IMR-90 (cell line): ENCODE measurements around the gene RNF217. TPM values are rescaled to one million over a fixed set of nuclear protein-coding genes. Genes with fewer than 3 reads are reported as not detected.

ENCODE experiments used
- ATAC-seq: fragments of 200-7000 bp; cut with Tn5 transposase; 2 replicates; pipeline ENCODE4 v1.9.1; 2020; ENCODE audit warnings: low read depth, mild to moderate bottlenecking, moderate library complexity
- BruUV-seq: library from RNA; stranded (reverse); fragments of 400-500 nt; replicated peaks from 2 replicates; lab custom pipeline; 2021; lab: Mats Ljungman, UMichigan
- CTCF ChIA-PET: fragments of 300-600 bp; formaldehyde crosslinking; extraction: SDS; loops from one replicate; lab custom pipeline; 2021; ENCODE audit warnings: antibody characterized with exemption; lab: Yijun Ruan, JAX
- POLR2A ChIA-PET: fragments of 300-600 bp; sonication (Branson Sonifier 250); formaldehyde crosslinking; loops from one replicate; lab custom pipeline; 2022; ENCODE audit warnings: antibody characterized with exemption; ENCODE audit not compliant: unreplicated experiment; lab: Charles Lee
- DNase-seq: peaks from one replicate; pipeline ENCODE4 v3.0.0; 2013
- H2AFZ ChIP-seq: replicated peaks from 2 replicates; pipeline ENCODE3; 2013; ENCODE audit warnings: low read length, mild to moderate bottlenecking; ENCODE audit not compliant: poor library complexity
- H2AK5ac ChIP-seq: 2 replicates; pipeline ENCODE4 v1.6.1; 2013; ENCODE audit warnings: low read depth, low read length, inconsistent platforms
- H2AK9ac ChIP-seq: replicated peaks from 2 replicates; pipeline ENCODE3; 2013; ENCODE audit warnings: mild to moderate bottlenecking, low read depth, low read length, moderate library complexity; ENCODE audit not compliant: poor library complexity
- H2BK120ac ChIP-seq: 2 replicates; pipeline ENCODE4 v1.6.1; 2013; ENCODE audit warnings: low read depth, low read length, inconsistent platforms
- H2BK15ac ChIP-seq: 3 replicates; pipeline ENCODE4 v1.6.1; 2013; ENCODE audit warnings: low read depth, low read length, inconsistent platforms
- H2BK20ac ChIP-seq: 2 replicates; pipeline ENCODE4 v1.6.1; 2013; ENCODE audit warnings: low read depth, mild to moderate bottlenecking, inconsistent platforms, low read length, moderate library complexity
- H2BK5ac ChIP-seq: 2 replicates; pipeline ENCODE4 v1.6.1; 2013; ENCODE audit warnings: mild to moderate bottlenecking, low read depth, low read length, inconsistent platforms; ENCODE audit not compliant: poor library complexity, severe bottlenecking
- H3K14ac ChIP-seq: replicated peaks from 2 replicates; pipeline ENCODE4 v1.6.1; 2013; ENCODE audit warnings: low read depth, low read length, inconsistent platforms
- H3K18ac ChIP-seq: 2 replicates; pipeline ENCODE4 v1.6.1; 2013; ENCODE audit warnings: low read depth, low read length, control low read depth
- H3K23ac ChIP-seq: 2 replicates; pipeline ENCODE4 v1.6.1; 2013; ENCODE audit warnings: low read depth, low read length, inconsistent platforms
- H3K27ac ChIP-seq: 2 replicates; pipeline ENCODE4 v1.5.1; 2013; ENCODE audit warnings: mild to moderate bottlenecking, control low read depth, low read length; ENCODE audit not compliant: insufficient read depth
- H3K27me3 ChIP-seq: 2 replicates; pipeline ENCODE4 v1.6.1; 2013; ENCODE audit warnings: low read length; ENCODE audit not compliant: control insufficient read depth, insufficient read depth
- H3K36me3 ChIP-seq: 2 replicates; pipeline ENCODE4 v1.6.1; 2013; ENCODE audit warnings: low read length, mixed read lengths; ENCODE audit not compliant: control insufficient read depth, insufficient read depth
- H3K4ac ChIP-seq: 2 replicates; pipeline ENCODE4 v1.6.1; 2013; ENCODE audit warnings: low read depth, low read length, inconsistent platforms
- H3K4me1 ChIP-seq: 2 replicates; pipeline ENCODE4 v1.6.1; 2013; ENCODE audit warnings: low read length, mixed read lengths; ENCODE audit not compliant: control insufficient read depth, insufficient read depth
- H3K4me2 ChIP-seq: 2 replicates; pipeline ENCODE4 v1.6.1; 2013; ENCODE audit warnings: low read depth, mild to moderate bottlenecking, control low read depth, low read length, moderate library complexity
- H3K4me3 ChIP-seq: 2 replicates; pipeline ENCODE4 v1.5.1; 2013; ENCODE audit warnings: low read depth, mild to moderate bottlenecking, control low read depth, low read length, moderate library complexity; ENCODE audit not compliant: insufficient read depth
- H3K56ac ChIP-seq: 2 replicates; pipeline ENCODE4 v1.6.1; 2013; ENCODE audit warnings: low read length, inconsistent platforms; ENCODE audit not compliant: insufficient read depth; ENCODE audit errors: extremely low read depth
- H3K79me1 ChIP-seq, 2 experiments: 2 replicates each; pipeline ENCODE4 v1.6.1; 2013; ENCODE audit warnings: low read length in 2 of 2, inconsistent platforms in 1 of 2, low read depth in 1 of 2
- H3K9ac ChIP-seq: 2 replicates; pipeline ENCODE4 v1.6.1; 2013; ENCODE audit warnings: low read depth, low read length, control low read depth
- H3K9me1 ChIP-seq: 2 replicates; pipeline ENCODE4 v1.6.1; 2013; ENCODE audit warnings: low read length, inconsistent platforms; ENCODE audit not compliant: insufficient read depth
- H3K9me3 ChIP-seq: 2 replicates; pipeline ENCODE4 v1.6.1; 2013; ENCODE audit warnings: low read length; ENCODE audit not compliant: control insufficient read depth, insufficient read depth
- H4K20me1 ChIP-seq: 2 replicates; pipeline ENCODE4 v1.6.1; 2013; ENCODE audit warnings: low read length, inconsistent platforms; ENCODE audit not compliant: insufficient read depth
- H4K5ac ChIP-seq: 2 replicates; pipeline ENCODE4 v1.6.1; 2013; ENCODE audit warnings: mild to moderate bottlenecking, low read depth, low read length, control low read depth
- H4K8ac ChIP-seq, 2 experiments: 2 replicates each; pipeline ENCODE4 v1.6.1; 2013; ENCODE audit warnings: low read depth in 2 of 2, low read length in 2 of 2, control low read depth in 1 of 2, inconsistent platforms in 1 of 2
- H4K91ac ChIP-seq: 2 replicates; pipeline ENCODE4 v1.6.1; 2013; ENCODE audit warnings: low read depth, low read length, inconsistent platforms; ENCODE audit not compliant: insufficient read depth
- BHLHE40 ChIP-seq: fragments of 150-350 bp; IDR thresholded peaks from 2 replicates; pipeline ENCODE4 v1.6.1; 2016; ENCODE audit warnings: mild to moderate bottlenecking, low read depth, low read length
- CEBPB ChIP-seq: IDR thresholded peaks from 2 replicates; pipeline ENCODE4 v1.6.1; 2012; ENCODE audit warnings: low read depth, low read length, improper control_type of control experiment
- FOS ChIP-seq: fragments of 150-350 bp; IDR thresholded peaks from 2 replicates; pipeline ENCODE4 v1.6.1; 2016; ENCODE audit warnings: low read depth, low read length
- MAFK ChIP-seq: IDR thresholded peaks from 2 replicates; pipeline ENCODE4 v1.6.1; 2012; ENCODE audit warnings: low read depth, low read length, improper control_type of control experiment
- MAZ ChIP-seq: IDR thresholded peaks from 2 replicates; pipeline ENCODE4 v1.6.1; 2012; ENCODE audit warnings: low read depth, mild to moderate bottlenecking, low read length, improper control_type of control experiment, moderate library complexity, borderline replicate concordance
- NFE2L2 ChIP-seq: fragments of 150-350 bp; IDR thresholded peaks from 2 replicates; pipeline ENCODE4 v1.6.1; 2016; ENCODE audit warnings: low read depth, mild to moderate bottlenecking, low read length
- POLR2A ChIP-seq: IDR thresholded peaks from 2 replicates; pipeline ENCODE4 v1.6.1; 2012; ENCODE audit warnings: mild to moderate bottlenecking, low read depth, low read length
- RAD21 ChIP-seq: IDR thresholded peaks from 2 replicates; pipeline ENCODE4 v1.6.1; 2012; ENCODE audit warnings: low read length, improper control_type of control experiment
- RCOR1 ChIP-seq: IDR thresholded peaks from 2 replicates; pipeline ENCODE4 v1.6.1; 2012; ENCODE audit warnings: mild to moderate bottlenecking, low read length, improper control_type of control experiment; ENCODE audit not compliant: insufficient replicate concordance
- RFX5 ChIP-seq: IDR thresholded peaks from 2 replicates; pipeline ENCODE4 v1.8.0; 2012; ENCODE audit warnings: low read depth, mild to moderate bottlenecking, low read length, moderate library complexity
- SMC3 ChIP-seq: fragments of 150-350 bp; IDR thresholded peaks from 2 replicates; pipeline ENCODE4 v1.6.1; 2016; ENCODE audit warnings: low read depth, mild to moderate bottlenecking, antibody characterized with exemption, low read length, moderate library complexity
- WGBS, 2 experiments: methylation state at CpG; one replicate each; pipeline versions ENCODE4 v1.1.5 to v1.1.7; 2013; ENCODE audit warnings: missing lambda C conversion rate in 2 of 2; ENCODE audit not compliant: insufficient read length in 1 of 2; ENCODE audit errors: extremely low coverage in 2 of 2; 5-methylcytosine and 5-hydroxymethylcytosine counted together
- dilution Hi-C: fragments of 300-500 bp; cut with HindIII; formaldehyde crosslinking; loops from one replicate; pipeline ENCODE4 v1.14.3; 2018; ENCODE audit warnings: low sequenced_read_pairs; ENCODE audit not compliant: unreplicated experiment
- in situ Hi-C: fragments of 300-500 bp; cut with MboI; formaldehyde crosslinking; loops from 3 replicates; pipeline ENCODE4 v1.14.3; 2019; ENCODE audit warnings: low sequenced_read_pairs, inconsistent platforms, mixed read lengths
- intact Hi-C: fragments of 100-400 bp; cut with micrococcal nuclease; formaldehyde crosslinking; loops from 2 replicates; pipeline ENCODE4 v1.10.0; 2022
- polyA plus RNA-seq, 3 experiments: library from polyadenylated mRNA; depleted of rRNA; stranded (reverse); fragments of >200 nt; gene quantifications; 2 replicates each; pipeline ENCODE4 v1.2.3, GENCODE V29; 2012; ENCODE audit warnings: low replicate concordance in 1 of 3
- total RNA-seq: library from RNA; depleted of rRNA; stranded (reverse); fragments of >200 nt; gene quantifications from 2 replicates; pipeline ENCODE4 v1.2.3, GENCODE V29; 2012

RNF217 gene
- total and polyA plus RNA-seq, 2 of the 4 experiments (the other 2 are of a cell fraction), result 11.7 to 20.4 TPM

DNA sequence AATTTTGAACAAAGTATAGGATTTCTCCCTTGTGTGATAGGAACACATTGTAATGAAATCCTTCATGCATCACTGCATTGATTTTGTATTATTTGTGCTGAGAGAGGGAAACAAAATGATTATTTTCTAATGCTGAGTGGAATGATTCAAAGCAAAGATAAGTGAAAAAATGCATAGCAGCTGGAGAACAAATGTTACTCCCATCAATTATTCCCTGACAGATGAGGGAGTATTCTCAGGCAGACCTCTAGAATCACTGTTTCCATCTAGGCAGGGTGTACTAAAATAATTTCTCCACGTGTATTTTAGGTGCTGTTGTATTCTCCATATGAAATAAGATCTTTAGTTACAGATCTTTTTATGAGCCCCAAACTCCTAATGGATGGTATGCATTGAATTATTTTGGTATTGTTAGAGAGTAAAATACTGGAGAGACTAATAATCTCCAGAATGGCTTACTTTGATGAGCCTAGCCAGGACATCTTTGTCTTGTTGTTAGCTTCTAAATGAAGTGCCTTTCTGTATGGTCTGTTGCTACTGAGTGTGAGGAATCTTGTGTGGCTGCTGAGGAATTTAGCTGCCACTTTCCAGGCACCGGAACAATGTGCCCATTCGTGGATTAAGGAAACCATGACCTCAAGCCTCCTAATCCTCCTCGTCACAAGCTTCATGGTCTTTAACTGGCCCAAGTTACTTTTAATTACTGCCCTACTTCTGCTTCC, 39.6 kb downstream of the RNF217 start:
- ChIA-PET POLR2A (interaction anchor here (1.1 kb wide), 1 partner anchor 13 kb away, joined by 3 read pairs; no protein-coding TSS in a partner anchor), CTCF (no interaction called here)
- H2BK20ac ChIP-seq, result no peak overlapping the region; the same call in 1 of the 2 replicates
- H3K4ac ChIP-seq, result peak overlapping the region; percentile 63
- H3K4me1 ChIP-seq, result peaks cover 7% of the 10 kb centered on the region
- H3K14ac ChIP-seq, result peak overlapping the region; percentile 42
- peak overlapping the region; percentile 15; the same call in 1 of the 3 replicates for H2BK15ac ChIP-seq
- peak overlapping the region; percentile 56 for H4K91ac ChIP-seq
- H3K23ac ChIP-seq, result peak overlapping the region; percentile 74
- H3K9ac ChIP-seq, result peak overlapping the region; percentile 60
- peak overlapping the region; percentile 2; the same call in 1 of the 2 replicates for H3K18ac ChIP-seq
- H3K4me3 ChIP-seq, result peak overlapping the region; percentile 22; the same call in 1 of the 2 replicates
- dilution Hi-C loops, result no loop called here
- H3K27ac ChIP-seq, result peak overlapping the region; percentile 76
- peak; percentile 30 for DNase-seq
- H4K8ac ChIP-seq, result peak overlapping the region in 1 of 2 experiments; percentile 32; a peak in 2 of 4 replicates
- H3K9me3 ChIP-seq, result peaks cover 3% of the 10 kb centered on the region; the same call in 1 of the 2 replicates
- in situ Hi-C loops, result no loop called here
- H2AK5ac ChIP-seq, result peak overlapping the region; percentile 10; the same call in 1 of the 2 replicates
- H3K9me1 ChIP-seq, result peaks cover 8% of the 10 kb centered on the region; the same call in 1 of the 2 replicates
- BruUV-seq, result no TSS peak
- intact Hi-C loops, result no loop called here
- H3K4me2 ChIP-seq, result peak overlapping the region; percentile 69
- H4K20me1 ChIP-seq, result no peaks in the 10 kb centered on the region; the same call in 1 of the 2 replicates
- peak overlapping the region; percentile 37 for H2AK9ac ChIP-seq
- peaks cover 5% of the 10 kb centered on the region for H3K36me3 ChIP-seq
- peak overlapping the region; percentile 54 for H2AFZ ChIP-seq
- TF ChIP-seq RCOR1 (no peak), SMC3 (no peak), RFX5 (no peak), FOS (no peak), MAZ (no peak), POLR2A (no peak), NFE2L2 (no peak), CEBPB (no peak), RAD21 (no peak), MAFK (no peak), BHLHE40 (no peak)
- peak overlapping the region; percentile 22 for H2BK5ac ChIP-seq
- H2BK120ac ChIP-seq, result peak overlapping the region; percentile 12
- no peak overlapping the region for H3K56ac ChIP-seq
- H3K79me1 ChIP-seq, result peaks cover 36 to 49% of the 10 kb centered on the region in 2 experiments
- ATAC-seq, result peak; percentile 75
- H3K27me3 ChIP-seq, result no peaks in the 10 kb centered on the region
- H4K5ac ChIP-seq, result 0 out of 2 replicates have a peak overlapping the region, but pooled peaks have one; percentile 14
- WGBS, 2 experiments, result 40% methylated on average over 3 of the region's 4 CpGs; no CpG with 5 or more reads in 1 of the 2 experiments
